ENCODE measurements around the gene SACS. TPM values are rescaled to one million over a fixed set of nuclear protein-coding genes. Genes with fewer than 3 reads are reported as not detected.
A peak's percentile ranks its signal among the peaks of the same experiment; 100 is the strongest.

SACS gene
- total and polyA plus RNA-seq, 5 donors from 2014 or later = 5.2 to 23.4 (median 6.8) TPM

GRCh38 chr13:23394821-23395220 is 38.7 kb downstream of the SACS start:
- Histone ChIP-seq H3K27me3 (ENCODE audit: control insufficient read depth, insufficient read depth, low read length) (no peaks in the 10 kb centered on the region), H3K9me3 (ENCODE audit: control insufficient read depth in 2 of 2, low read length in 2 of 2) (no peaks in the 10 kb centered on the region), H3K36me3 (ENCODE audit: control insufficient read depth, insufficient read depth, low read length) (no peaks in the 10 kb centered on the region), H3K27ac (ENCODE audit: insufficient read depth, low read length, poor library complexity, severe bottlenecking) (no peak overlapping the region), H3K4me3 (ENCODE audit: low read depth, low read length) (no peak overlapping the region), H3K4me1 (ENCODE audit: control insufficient read depth, insufficient read depth, low read length, poor library complexity, severe bottlenecking) (no peaks in the 10 kb centered on the region)
- Mint-ChIP-seq H3K27me3 (peaks cover 22% of the 10 kb centered on the region), H3K4me1 (no peaks in the 10 kb centered on the region), H3K4me3 (no peak overlapping the region), H3K9me3 (peaks cover 0 to 9% (median 2%) of the 10 kb centered on the region in 7 donors), H3K36me3 (no peaks in the 10 kb centered on the region), H3K27ac (no peak overlapping the region)
- no peak for DNase-seq
- ATAC-seq (ENCODE audit: low read depth in 2 of 2) = no peak

- H3K27ac ChIP-seq (ENCODE audit: insufficient read depth, low read length, poor library complexity, severe bottlenecking) = no peak overlapping the region
- no peak overlapping the region for H3K4me3 Mint-ChIP-seq
- ATAC-seq (ENCODE audit: low read depth in 2 of 2) = no peak
- no peaks in the 10 kb centered on the region for H3K36me3 Mint-ChIP-seq
- H3K36me3 ChIP-seq (ENCODE audit: control insufficient read depth, insufficient read depth, low read length) = no peaks in the 10 kb centered on the region
- H3K4me3 ChIP-seq (ENCODE audit: low read depth, low read length) = no peak overlapping the region
- H3K27ac Mint-ChIP-seq = no peak overlapping the region
- peaks cover 15% of the 10 kb centered on the region for H3K27me3 Mint-ChIP-seq
- no peaks in the 10 kb centered on the region for H3K4me1 Mint-ChIP-seq
- H3K27me3 ChIP-seq (ENCODE audit: control insufficient read depth, insufficient read depth, low read length) = no peaks in the 10 kb centered on the region
- no peaks in the 10 kb centered on the region for H3K9me3 ChIP-seq (ENCODE audit: control insufficient read depth in 2 of 2, low read length in 2 of 2)
- no peak for DNase-seq
- peaks cover 0 to 2% (median 0%) of the 10 kb centered on the region in 7 donors for H3K9me3 Mint-ChIP-seq
- no peaks in the 10 kb centered on the region for H3K4me1 ChIP-seq (ENCODE audit: control insufficient read depth, insufficient read depth, low read length, poor library complexity, severe bottlenecking)
Observed at GRCh38 chr13:23392925-23393645, 40.4 kb downstream of the SACS start.

GRCh38 chr13:23392313-23392712 is 41.2 kb downstream of the SACS start:
- no peak overlapping the region for H3K27ac Mint-ChIP-seq
- no peaks in the 10 kb centered on the region for H3K27me3 ChIP-seq (ENCODE audit: control insufficient read depth, insufficient read depth, low read length)
- H3K36me3 ChIP-seq (ENCODE audit: control insufficient read depth, insufficient read depth, low read length) = no peaks in the 10 kb centered on the region
- no peaks in the 10 kb centered on the region for H3K4me1 ChIP-seq (ENCODE audit: control insufficient read depth, insufficient read depth, low read length, poor library complexity, severe bottlenecking)
- H3K4me1 Mint-ChIP-seq = no peaks in the 10 kb centered on the region
- no peak overlapping the region for H3K4me3 Mint-ChIP-seq
- peaks cover 0 to 2% (median 0%) of the 10 kb centered on the region in 7 donors for H3K9me3 Mint-ChIP-seq
- DNase-seq (no peak), ATAC-seq (ENCODE audit: low read depth in 2 of 2) (no peak)
- H3K27me3 Mint-ChIP-seq = peaks cover 15% of the 10 kb centered on the region
- H3K4me3 ChIP-seq (ENCODE audit: low read depth, low read length) = no peak overlapping the region
- H3K36me3 Mint-ChIP-seq = no peaks in the 10 kb centered on the region
- H3K9me3 ChIP-seq (ENCODE audit: control insufficient read depth in 2 of 2, low read length in 2 of 2) = no peaks in the 10 kb centered on the region
- no peak overlapping the region for H3K27ac ChIP-seq (ENCODE audit: insufficient read depth, low read length, poor library complexity, severe bottlenecking)

GRCh38 chr13:23391752-23392151 is 41.8 kb downstream of the SACS start:
- Histone ChIP-seq H3K36me3 (ENCODE audit: control insufficient read depth, insufficient read depth, low read length) (no peaks in the 10 kb centered on the region), H3K9me3 (ENCODE audit: control insufficient read depth in 2 of 2, low read length in 2 of 2) (no peaks in the 10 kb centered on the region), H3K27me3 (ENCODE audit: control insufficient read depth, insufficient read depth, low read length) (no peaks in the 10 kb centered on the region), H3K27ac (ENCODE audit: insufficient read depth, low read length, poor library complexity, severe bottlenecking) (no peak overlapping the region), H3K4me1 (ENCODE audit: control insufficient read depth, insufficient read depth, low read length, poor library complexity, severe bottlenecking) (no peaks in the 10 kb centered on the region), H3K4me3 (ENCODE audit: low read depth, low read length) (no peak overlapping the region)
- Mint-ChIP-seq H3K4me3 (no peak overlapping the region), H3K27me3 (peaks cover 15% of the 10 kb centered on the region), H3K9me3 (peaks cover 0 to 2% (median 0%) of the 10 kb centered on the region in 7 donors), H3K36me3 (no peaks in the 10 kb centered on the region), H3K4me1 (peaks cover 0 to 2% (median under 1%) of the 10 kb centered on the region in 4 donors), H3K27ac (no peak overlapping the region)
- DNase-seq = no peak
- no peak for ATAC-seq (ENCODE audit: low read depth in 2 of 2)

- Mint-ChIP-seq H3K27me3 (no peaks in the 10 kb centered on the region), H3K36me3 (no peaks in the 10 kb centered on the region), H3K4me3 (no peak overlapping the region), H3K27ac (peak overlapping the region in 1 of 3 donors; percentile 17), H3K4me1 (peaks cover 10 to 18% (median 14%) of the 10 kb centered on the region in 4 donors), H3K9me3 (peaks cover 0 to 1% (median 0%) of the 10 kb centered on the region in 7 donors)
- Histone ChIP-seq H3K27ac (ENCODE audit: insufficient read depth, low read length, poor library complexity, severe bottlenecking) (peak overlapping the region; percentile 5), H3K4me3 (ENCODE audit: low read depth, low read length) (no peak overlapping the region), H3K27me3 (ENCODE audit: control insufficient read depth, insufficient read depth, low read length) (no peaks in the 10 kb centered on the region), H3K36me3 (ENCODE audit: control insufficient read depth, insufficient read depth, low read length) (no peaks in the 10 kb centered on the region), H3K4me1 (ENCODE audit: control insufficient read depth, insufficient read depth, low read length, poor library complexity, severe bottlenecking) (peaks cover 4% of the 10 kb centered on the region), H3K9me3 (ENCODE audit: control insufficient read depth in 2 of 2, low read length in 2 of 2) (no peaks in the 10 kb centered on the region)
- ATAC-seq (ENCODE audit: low read depth in 2 of 2) (no peak), DNase-seq (peak in 1 of 3 donors; percentile 74)
Observed at GRCh38 chr13:23386533-23386932, 47.0 kb downstream of the SACS start.

GRCh38 chr13:23385931-23386330 is 47.6 kb downstream of the SACS start:
- H3K4me1 ChIP-seq (ENCODE audit: control insufficient read depth, insufficient read depth, low read length, poor library complexity, severe bottlenecking) = peaks cover 4% of the 10 kb centered on the region
- peaks cover 10 to 18% (median 14%) of the 10 kb centered on the region in 4 donors for H3K4me1 Mint-ChIP-seq
- no peak overlapping the region for H3K4me3 ChIP-seq (ENCODE audit: low read depth, low read length)
- H3K27ac ChIP-seq (ENCODE audit: insufficient read depth, low read length, poor library complexity, severe bottlenecking) = no peak overlapping the region
- peaks cover 0 to 1% (median 0%) of the 10 kb centered on the region in 7 donors for H3K9me3 Mint-ChIP-seq
- no peaks in the 10 kb centered on the region for H3K27me3 Mint-ChIP-seq
- no peaks in the 10 kb centered on the region for H3K36me3 Mint-ChIP-seq
- H3K27ac Mint-ChIP-seq = no peak overlapping the region
- H3K4me3 Mint-ChIP-seq = no peak overlapping the region
- ATAC-seq (ENCODE audit: low read depth in 2 of 2) = no peak
- no peaks in the 10 kb centered on the region for H3K9me3 ChIP-seq (ENCODE audit: control insufficient read depth in 2 of 2, low read length in 2 of 2)
- no peaks in the 10 kb centered on the region for H3K36me3 ChIP-seq (ENCODE audit: control insufficient read depth, insufficient read depth, low read length)
- no peak for DNase-seq
- no peaks in the 10 kb centered on the region for H3K27me3 ChIP-seq (ENCODE audit: control insufficient read depth, insufficient read depth, low read length)

- peaks cover 4% of the 10 kb centered on the region for H3K4me1 ChIP-seq (ENCODE audit: control insufficient read depth, insufficient read depth, low read length, poor library complexity, severe bottlenecking)
- no peaks in the 10 kb centered on the region for H3K36me3 ChIP-seq (ENCODE audit: control insufficient read depth, insufficient read depth, low read length)
- no peak overlapping the region for H3K27ac ChIP-seq (ENCODE audit: insufficient read depth, low read length, poor library complexity, severe bottlenecking)
- Mint-ChIP-seq H3K9me3 (peaks cover 0 to 1% (median 0%) of the 10 kb centered on the region in 7 donors), H3K4me3 (no peak overlapping the region), H3K4me1 (peaks cover 10 to 30% (median 22%) of the 10 kb centered on the region in 4 donors), H3K27me3 (no peaks in the 10 kb centered on the region), H3K36me3 (no peaks in the 10 kb centered on the region), H3K27ac (no peak overlapping the region)
- H3K4me3 ChIP-seq (ENCODE audit: low read depth, low read length) = no peak overlapping the region
- no peaks in the 10 kb centered on the region for H3K27me3 ChIP-seq (ENCODE audit: control insufficient read depth, insufficient read depth, low read length)
- peak; percentile 73 to 77 for ATAC-seq (ENCODE audit: low read depth in 2 of 2)
- no peaks in the 10 kb centered on the region for H3K9me3 ChIP-seq (ENCODE audit: control insufficient read depth in 2 of 2, low read length in 2 of 2)
- DNase-seq = peak in 1 of 3 donors; percentile 35
Observed at GRCh38 chr13:23384111-23384510, 49.4 kb downstream of the SACS start.

- peaks cover 16 to 39% (median 29%) of the 10 kb centered on the region in 4 donors for H3K4me1 Mint-ChIP-seq
- H3K27ac ChIP-seq (ENCODE audit: insufficient read depth, low read length, poor library complexity, severe bottlenecking) = no peak overlapping the region
Observed at GRCh38 chr13:23383151-23383550, 50.4 kb downstream of the SACS start.

More at GRCh38 chr13:23383151-23383550, 50.4 kb downstream of the SACS start:
- H3K27me3 Mint-ChIP-seq = no peaks in the 10 kb centered on the region
- H3K27ac Mint-ChIP-seq = peak overlapping the region in 1 of 3 donors; percentile 50
- H3K4me3 ChIP-seq (ENCODE audit: low read depth, low read length) = no peak overlapping the region
- peaks cover 12% of the 10 kb centered on the region for H3K4me1 ChIP-seq (ENCODE audit: control insufficient read depth, insufficient read depth, low read length, poor library complexity, severe bottlenecking)
- H3K36me3 Mint-ChIP-seq = no peaks in the 10 kb centered on the region
- H3K9me3 ChIP-seq (ENCODE audit: control insufficient read depth in 2 of 2, low read length in 2 of 2) = no peaks in the 10 kb centered on the region
- DNase-seq (no peak), ATAC-seq (ENCODE audit: low read depth in 2 of 2) (no peak)
- H3K9me3 Mint-ChIP-seq = peaks cover 0 to 1% (median 0%) of the 10 kb centered on the region in 7 donors
- H3K27me3 ChIP-seq (ENCODE audit: control insufficient read depth, insufficient read depth, low read length) = no peaks in the 10 kb centered on the region
- no peaks in the 10 kb centered on the region for H3K36me3 ChIP-seq (ENCODE audit: control insufficient read depth, insufficient read depth, low read length)
- H3K4me3 Mint-ChIP-seq = peak overlapping the region in 1 of 4 donors; percentile 10
